NB4 (cell line): ENCODE data around the gene TXLNB.
"Not testable (repeated sequence)": the region's sequence is repeated elsewhere in the genome, so short reads cannot be mapped to it uniquely, and the experiment has no call there.

ENCODE experiments used
- DNase-seq: peaks from one replicate; pipeline ENCODE4 v3.0.0; 2010; ENCODE audit warnings: low read depth
- H3K4me3 ChIP-seq: one replicate; pipeline ENCODE4 v1.5.1; 2011; ENCODE audit warnings: mild to moderate bottlenecking, low read depth, low read length, moderate library complexity
- CTCF ChIP-seq: IDR thresholded peaks from one replicate; pipeline ENCODE4 v1.5.1; 2012; ENCODE audit warnings: low read depth, low read length
- MAX ChIP-seq: IDR thresholded peaks from 2 replicates; pipeline ENCODE4 v1.6.1; 2011; ENCODE audit warnings: low read depth, low read length
- MYC ChIP-seq: IDR thresholded peaks from 2 replicates; pipeline ENCODE4 v1.6.1; 2011; ENCODE audit warnings: low read depth, low read length
- POLR2A ChIP-seq: IDR thresholded peaks from 2 replicates; pipeline ENCODE4 v1.6.1; 2011; ENCODE audit warnings: mild to moderate bottlenecking; ENCODE audit not compliant: insufficient read length; ENCODE audit errors: extremely low read depth

TXLNB gene

GRCh38 chr6:139242457-139243240 is 49.1 kb downstream of the TXLNB start:
- H3K4me3 ChIP-seq: no peak overlapping the region
- DNase-seq: no peak
- TF ChIP-seq MAX (no peak), POLR2A (no peak), CTCF (no peak), MYC (no peak)

- DNase-seq: no peak
- no peak overlapping the region for H3K4me3 ChIP-seq
- TF ChIP-seq MAX: no peak
- no peak for TF ChIP-seq MYC
- TF ChIP-seq CTCF: no peak
- no peak for TF ChIP-seq POLR2A
These were observed 51.4 kb downstream of the TXLNB start for GRCh38 chr6:139240161-139241010.

GRCh38 chr6:139239064-139239463 is 52.7 kb downstream of the TXLNB start:
- TF ChIP-seq MYC: no peak
- no peak for DNase-seq
- no peak overlapping the region for H3K4me3 ChIP-seq

GRCh38 chr6:139236105-139236504 is 55.7 kb downstream of the TXLNB start:
- no peak overlapping the region for H3K4me3 ChIP-seq
- TF ChIP-seq MAX (no peak), POLR2A (no peak), CTCF (no peak), MYC (no peak)
- no peak for DNase-seq

DNA sequence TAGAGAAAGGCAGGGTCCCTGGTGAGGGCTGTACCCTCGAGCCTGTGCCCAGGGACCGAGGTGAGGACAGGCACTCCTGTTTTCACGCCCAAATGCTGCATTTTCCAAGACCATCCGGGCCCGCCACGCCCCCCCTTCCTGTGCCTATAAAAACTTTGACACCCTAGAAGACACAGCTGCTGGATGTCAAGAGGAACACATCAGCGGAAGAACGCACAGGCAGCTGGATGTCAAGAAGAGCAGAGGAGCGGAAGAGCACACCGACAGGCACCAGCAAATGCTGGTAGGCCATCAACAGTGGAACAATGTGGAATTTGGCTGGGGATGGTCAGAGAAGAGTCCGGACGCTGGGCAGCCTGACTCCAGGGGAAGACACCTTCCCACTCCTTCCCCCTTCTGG is 56.1 kb downstream of the TXLNB start:
- TF ChIP-seq MAX: no peak
- TF ChIP-seq CTCF: no peak
- TF ChIP-seq POLR2A: no peak
- TF ChIP-seq MYC: no peak
- DNase-seq: no peak
- H3K4me3 ChIP-seq: no peak overlapping the region

DNA sequence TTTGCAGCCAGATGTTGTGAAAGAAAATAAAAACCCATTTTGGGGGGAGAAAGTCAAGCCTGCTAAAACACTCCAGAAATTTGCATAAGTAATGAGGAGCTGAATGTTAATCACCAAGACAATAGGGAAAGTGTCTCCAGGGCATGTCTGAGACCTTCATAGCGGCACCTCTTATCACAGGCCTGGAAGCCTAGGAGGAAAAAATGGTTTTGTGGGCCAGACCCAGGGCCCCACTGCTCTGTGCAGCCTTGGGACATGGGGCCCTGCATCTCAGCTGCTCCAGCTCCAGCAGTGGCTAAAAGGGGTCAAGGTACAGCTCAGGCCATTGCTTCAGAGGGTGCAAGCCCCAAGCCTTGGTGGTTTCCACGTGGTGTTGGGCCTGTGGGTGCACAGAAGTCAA is 57.6 kb downstream of the TXLNB start:
- not testable (repeated sequence) for H3K4me3 ChIP-seq, DNase-seq
